ENCODE data around the gene RNF214. TPM values are rescaled to one million over a fixed set of nuclear protein-coding genes. Genes with fewer than 3 reads are reported as not detected.

Gene RNF214
- total and polyA plus RNA-seq, 2 of the 13 experiments (the other 11 are each of a cell fraction or from before 2014, with no cell fraction given): 10.7 to 12.6 TPM

GRCh38 chr11:117327567-117328374 lies 95.3 kb downstream of the RNF214 start, which contains the start of gene CEP164 (continued):
- TF ChIP-seq ZNF101 (CRISPR knock-in tag; IDR thresholded peaks at IDR 0.05; ENCODE audit: borderline replicate concordance, low read depth) (no peak), ATRX (CRISPR knock-in tag; IDR thresholded peaks at IDR 0.05; ENCODE audit: borderline replicate concordance) (no peak), ZNF264 (CRISPR knock-in tag; IDR thresholded peaks at IDR 0.05) (no peak), RFX5 (IDR thresholded peaks at IDR 0.05; ENCODE audit: low read depth, low read length) (peak; percentile 92), SNRNP70 (IDR thresholded peaks at IDR 0.05; ENCODE audit: low read depth, low read length) (no peak), SAFB2 (CRISPR knock-in tag; IDR thresholded peaks at IDR 0.05; ENCODE audit: borderline replicate concordance, low read depth) (no peak), ZNF768 (CRISPR knock-in tag; IDR thresholded peaks at IDR 0.05) (peak; percentile 34; the same call in 1 of the 2 replicates), ZBTB33 (CRISPR knock-in tag; IDR thresholded peaks at IDR 0.05) (no peak; the same call in 1 of the 2 replicates), NKX3-1 (CRISPR knock-in tag; IDR thresholded peaks at IDR 0.05) (0 out of 2 replicates have a peak, but pooled peaks have one; percentile 50), MIER3 (CRISPR knock-in tag; IDR thresholded peaks at IDR 0.05; ENCODE audit: borderline replicate concordance) (no peak), NCOA1 (CRISPR knock-in tag; IDR thresholded peaks at IDR 0.05) (no peak), BORCS8-MEF2B (CRISPR knock-in tag; IDR thresholded peaks at IDR 0.05) (no peak; the same call in 1 of the 2 replicates), TMF1 (CRISPR knock-in tag; IDR thresholded peaks at IDR 0.05; ENCODE audit: low read depth) (peak; percentile 59), YEATS4 (CRISPR knock-in tag; IDR thresholded peaks at IDR 0.05; ENCODE audit: borderline replicate concordance) (peak; percentile 38; the same call in 1 of the 2 replicates)
- TF ChIP-seq, protein P1, sequence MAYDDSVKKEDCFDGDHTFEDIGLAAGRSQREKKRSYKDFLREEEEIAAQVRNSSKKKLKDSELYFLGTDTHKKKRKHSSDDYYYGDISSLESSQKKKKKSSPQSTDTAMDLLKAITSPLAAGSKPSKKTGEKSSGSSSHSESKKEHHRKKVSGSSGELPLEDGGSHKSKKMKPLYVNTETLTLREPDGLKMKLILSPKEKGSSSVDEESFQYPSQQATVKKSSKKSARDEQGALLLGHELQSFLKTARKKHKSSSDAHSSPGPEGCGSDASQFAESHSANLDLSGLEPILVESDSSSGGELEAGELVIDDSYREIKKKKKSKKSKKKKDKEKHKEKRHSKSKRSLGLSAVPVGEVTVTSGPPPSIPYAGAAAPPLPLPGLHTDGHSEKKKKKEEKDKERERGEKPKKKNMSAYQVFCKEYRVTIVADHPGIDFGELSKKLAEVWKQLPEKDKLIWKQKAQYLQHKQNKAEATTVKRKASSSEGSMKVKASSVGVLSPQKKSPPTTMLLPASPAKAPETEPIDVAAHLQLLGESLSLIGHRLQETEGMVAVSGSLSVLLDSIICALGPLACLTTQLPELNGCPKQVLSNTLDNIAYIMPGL (CRISPR knock-in tag; IDR thresholded peaks at IDR 0.05; ENCODE audit: borderline replicate concordance in 1 of 2, low read depth in 1 of 2): peak; percentile 37; a peak in 1 of 4 replicates
- TF ChIP-seq, protein P2, sequence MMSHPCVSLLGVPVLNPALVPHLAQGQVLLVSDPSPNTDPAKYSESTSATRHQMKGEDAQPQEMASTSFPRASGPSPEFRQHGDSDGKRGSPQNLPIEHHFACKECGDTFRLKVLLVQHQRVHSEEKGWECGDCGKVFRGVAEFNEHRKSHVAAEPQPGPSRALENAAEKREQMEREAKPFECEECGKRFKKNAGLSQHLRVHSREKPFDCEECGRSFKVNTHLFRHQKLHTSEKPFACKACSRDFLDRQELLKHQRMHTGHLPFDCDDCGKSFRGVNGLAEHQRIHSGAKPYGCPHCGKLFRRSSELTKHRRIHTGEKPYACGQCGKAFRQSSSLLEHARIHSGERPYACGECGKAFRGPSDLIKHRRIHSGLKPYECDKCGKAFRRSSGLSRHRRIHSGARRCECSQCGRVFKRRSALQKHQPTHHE (CRISPR knock-in tag; IDR thresholded peaks at IDR 0.05; ENCODE audit: borderline replicate concordance): no peak
- TF ChIP-seq, protein P3, sequence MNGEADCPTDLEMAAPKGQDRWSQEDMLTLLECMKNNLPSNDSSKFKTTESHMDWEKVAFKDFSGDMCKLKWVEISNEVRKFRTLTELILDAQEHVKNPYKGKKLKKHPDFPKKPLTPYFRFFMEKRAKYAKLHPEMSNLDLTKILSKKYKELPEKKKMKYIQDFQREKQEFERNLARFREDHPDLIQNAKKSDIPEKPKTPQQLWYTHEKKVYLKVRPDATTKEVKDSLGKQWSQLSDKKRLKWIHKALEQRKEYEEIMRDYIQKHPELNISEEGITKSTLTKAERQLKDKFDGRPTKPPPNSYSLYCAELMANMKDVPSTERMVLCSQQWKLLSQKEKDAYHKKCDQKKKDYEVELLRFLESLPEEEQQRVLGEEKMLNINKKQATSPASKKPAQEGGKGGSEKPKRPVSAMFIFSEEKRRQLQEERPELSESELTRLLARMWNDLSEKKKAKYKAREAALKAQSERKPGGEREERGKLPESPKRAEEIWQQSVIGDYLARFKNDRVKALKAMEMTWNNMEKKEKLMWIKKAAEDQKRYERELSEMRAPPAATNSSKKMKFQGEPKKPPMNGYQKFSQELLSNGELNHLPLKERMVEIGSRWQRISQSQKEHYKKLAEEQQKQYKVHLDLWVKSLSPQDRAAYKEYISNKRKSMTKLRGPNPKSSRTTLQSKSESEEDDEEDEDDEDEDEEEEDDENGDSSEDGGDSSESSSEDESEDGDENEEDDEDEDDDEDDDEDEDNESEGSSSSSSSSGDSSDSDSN (CRISPR knock-in tag; IDR thresholded peaks at IDR 0.05): peak; percentile 47; the same call in 1 of the 2 replicates
- TF ChIP-seq, protein P4, sequence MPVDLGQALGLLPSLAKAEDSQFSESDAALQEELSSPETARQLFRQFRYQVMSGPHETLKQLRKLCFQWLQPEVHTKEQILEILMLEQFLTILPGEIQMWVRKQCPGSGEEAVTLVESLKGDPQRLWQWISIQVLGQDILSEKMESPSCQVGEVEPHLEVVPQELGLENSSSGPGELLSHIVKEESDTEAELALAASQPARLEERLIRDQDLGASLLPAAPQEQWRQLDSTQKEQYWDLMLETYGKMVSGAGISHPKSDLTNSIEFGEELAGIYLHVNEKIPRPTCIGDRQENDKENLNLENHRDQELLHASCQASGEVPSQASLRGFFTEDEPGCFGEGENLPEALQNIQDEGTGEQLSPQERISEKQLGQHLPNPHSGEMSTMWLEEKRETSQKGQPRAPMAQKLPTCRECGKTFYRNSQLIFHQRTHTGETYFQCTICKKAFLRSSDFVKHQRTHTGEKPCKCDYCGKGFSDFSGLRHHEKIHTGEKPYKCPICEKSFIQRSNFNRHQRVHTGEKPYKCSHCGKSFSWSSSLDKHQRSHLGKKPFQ (CRISPR knock-in tag; IDR thresholded peaks at IDR 0.05; ENCODE audit: insufficient replicate concordance): no peak

All from HepG2 (cell line).